Stomach (tissue), 4 donors: Measurements from ENCODE around the gene SPHK2.

Experiments
- CTCF ChIP-seq, 7 experiments: fragments of 450-650 bp in 4 of 7; fragments of 200-600 bp in 3 of 7; sonication (generic) in 3 of 7; IDR thresholded peaks; one replicate each; pipeline ENCODE4 v1.5.1; 2016 to 2019; ENCODE audit warnings: antibody characterized with exemption in 7 of 7, control low read depth in 2 of 7, mild to moderate bottlenecking in 1 of 7
- POLR2AphosphoS5 ChIP-seq, 3 donors: sonication (generic); formaldehyde crosslinking; IDR thresholded peaks; one replicate each; pipeline ENCODE4 v1.6.1; 2016; ENCODE audit warnings: antibody characterized with exemption in 3 of 3

GRCh38 chr19:48615231-48616040 is 3.9 kb upstream of the SPHK2 start:
- TF ChIP-seq CTCF (IDR thresholded peaks at IDR 0.05), result no peak
- no peak for TF ChIP-seq POLR2AphosphoS5 (IDR thresholded peaks at IDR 0.05)
